ENCODE results near the gene PCGF5.

DNA sequence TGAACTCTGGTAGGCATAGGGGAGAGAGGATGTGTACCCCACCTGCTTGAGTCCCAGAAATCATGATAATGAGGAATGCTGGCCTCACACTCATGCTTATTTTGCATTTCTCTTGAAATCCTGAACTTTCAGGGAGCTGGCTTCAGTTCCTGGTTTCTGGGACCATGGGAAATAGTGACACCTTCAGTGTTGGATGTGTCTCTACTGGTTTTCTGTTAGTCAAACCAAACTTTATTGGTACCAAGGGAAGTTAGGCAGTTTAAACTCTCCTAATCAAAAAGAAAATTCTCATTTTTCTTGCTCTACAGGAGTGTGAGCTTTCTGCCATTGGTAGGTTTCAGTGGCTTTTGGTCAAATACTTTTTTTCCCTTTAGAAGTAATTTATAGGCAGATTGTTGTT is 11.8 kb upstream of the PCGF5 start:
- TF ChIP-seq, protein P1, sequence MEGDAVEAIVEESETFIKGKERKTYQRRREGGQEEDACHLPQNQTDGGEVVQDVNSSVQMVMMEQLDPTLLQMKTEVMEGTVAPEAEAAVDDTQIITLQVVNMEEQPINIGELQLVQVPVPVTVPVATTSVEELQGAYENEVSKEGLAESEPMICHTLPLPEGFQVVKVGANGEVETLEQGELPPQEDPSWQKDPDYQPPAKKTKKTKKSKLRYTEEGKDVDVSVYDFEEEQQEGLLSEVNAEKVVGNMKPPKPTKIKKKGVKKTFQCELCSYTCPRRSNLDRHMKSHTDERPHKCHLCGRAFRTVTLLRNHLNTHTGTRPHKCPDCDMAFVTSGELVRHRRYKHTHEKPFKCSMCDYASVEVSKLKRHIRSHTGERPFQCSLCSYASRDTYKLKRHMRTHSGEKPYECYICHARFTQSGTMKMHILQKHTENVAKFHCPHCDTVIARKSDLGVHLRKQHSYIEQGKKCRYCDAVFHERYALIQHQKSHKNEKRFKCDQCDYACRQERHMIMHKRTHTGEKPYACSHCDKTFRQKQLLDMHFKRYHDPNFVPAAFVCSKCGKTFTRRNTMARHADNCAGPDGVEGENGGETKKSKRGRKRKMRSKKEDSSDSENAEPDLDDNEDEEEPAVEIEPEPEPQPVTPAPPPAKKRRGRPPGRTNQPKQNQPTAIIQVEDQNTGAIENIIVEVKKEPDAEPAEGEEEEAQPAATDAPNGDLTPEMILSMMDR (IDR thresholded peaks at IDR 0.05), result no peak
- TF ChIP-seq POLR2A (IDR thresholded peaks at IDR 0.05), result no peak

Measured in heart left ventricle (tissue), 13 donors.